Kidney tubule cell (primary cell): ENCODE measurements around the gene PLEKHO2.

Source experiments
- DNase-seq: peaks from one replicate; pipeline ENCODE4 v3.0.0-alpha.2; 2018; ENCODE audit warnings: low spot score

The PLEKHO2 gene

GRCh38 chr15:64916365-64916764 is 74.7 kb downstream of the PLEKHO2 start:
- no peak for DNase-seq

DNA sequence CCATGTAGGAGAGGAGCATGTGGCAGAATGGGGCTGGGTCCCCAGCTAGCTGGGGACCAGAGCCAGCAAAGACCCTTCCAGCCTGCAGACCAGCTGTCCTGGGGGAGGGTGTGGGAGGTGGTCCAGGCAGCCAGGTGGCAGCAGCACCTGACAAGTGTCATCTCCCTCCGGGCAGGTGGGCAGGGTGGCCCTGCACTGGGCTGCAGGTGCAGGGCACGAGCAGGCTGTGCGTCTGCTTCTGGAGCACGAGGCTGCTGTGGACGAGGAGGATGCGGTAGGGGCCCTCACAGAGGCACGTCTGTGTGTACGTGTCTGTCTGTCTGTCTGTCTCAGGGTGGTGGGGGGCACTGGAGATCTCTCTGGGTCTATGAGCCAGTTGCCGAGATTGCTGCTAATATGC is 75.5 kb downstream of the PLEKHO2 start:
- no peak for DNase-seq
